IMR-90 (cell line): Measurements from ENCODE around the gene GDNF. TPM values are rescaled to one million over a fixed set of nuclear protein-coding genes. Genes with fewer than 3 reads are reported as not detected.

Source experiments
- ATAC-seq: fragments of 200-7000 bp; cut with Tn5 transposase; 2 replicates; pipeline ENCODE4 v1.9.1; 2020; ENCODE audit warnings: low read depth, mild to moderate bottlenecking, moderate library complexity
- BruUV-seq: library from RNA; stranded (reverse); fragments of 400-500 nt; replicated peaks from 2 replicates; lab custom pipeline; 2021; lab: Mats Ljungman, UMichigan
- CTCF ChIA-PET: fragments of 300-600 bp; formaldehyde crosslinking; extraction: SDS; loops from one replicate; lab custom pipeline; 2021; ENCODE audit warnings: antibody characterized with exemption; lab: Yijun Ruan, JAX
- POLR2A ChIA-PET: fragments of 300-600 bp; sonication (Branson Sonifier 250); formaldehyde crosslinking; loops from one replicate; lab custom pipeline; 2022; ENCODE audit warnings: antibody characterized with exemption; ENCODE audit not compliant: unreplicated experiment; lab: Charles Lee
- DNase-seq: peaks from one replicate; pipeline ENCODE4 v3.0.0; 2013
- H2AFZ ChIP-seq: replicated peaks from 2 replicates; pipeline ENCODE3; 2013; ENCODE audit warnings: low read length, mild to moderate bottlenecking; ENCODE audit not compliant: poor library complexity
- H2AK5ac ChIP-seq: 2 replicates; pipeline ENCODE4 v1.6.1; 2013; ENCODE audit warnings: low read depth, low read length, inconsistent platforms
- H2AK9ac ChIP-seq: replicated peaks from 2 replicates; pipeline ENCODE3; 2013; ENCODE audit warnings: mild to moderate bottlenecking, low read depth, low read length, moderate library complexity; ENCODE audit not compliant: poor library complexity
- H2BK120ac ChIP-seq: 2 replicates; pipeline ENCODE4 v1.6.1; 2013; ENCODE audit warnings: low read depth, low read length, inconsistent platforms
- H2BK15ac ChIP-seq: 3 replicates; pipeline ENCODE4 v1.6.1; 2013; ENCODE audit warnings: low read depth, low read length, inconsistent platforms
- H2BK20ac ChIP-seq: 2 replicates; pipeline ENCODE4 v1.6.1; 2013; ENCODE audit warnings: low read depth, mild to moderate bottlenecking, inconsistent platforms, low read length, moderate library complexity
- H2BK5ac ChIP-seq: 2 replicates; pipeline ENCODE4 v1.6.1; 2013; ENCODE audit warnings: mild to moderate bottlenecking, low read depth, low read length, inconsistent platforms; ENCODE audit not compliant: poor library complexity, severe bottlenecking
- H3K14ac ChIP-seq: replicated peaks from 2 replicates; pipeline ENCODE4 v1.6.1; 2013; ENCODE audit warnings: low read depth, low read length, inconsistent platforms
- H3K18ac ChIP-seq: 2 replicates; pipeline ENCODE4 v1.6.1; 2013; ENCODE audit warnings: low read depth, low read length, control low read depth
- H3K23ac ChIP-seq: 2 replicates; pipeline ENCODE4 v1.6.1; 2013; ENCODE audit warnings: low read depth, low read length, inconsistent platforms
- H3K27ac ChIP-seq: 2 replicates; pipeline ENCODE4 v1.5.1; 2013; ENCODE audit warnings: mild to moderate bottlenecking, control low read depth, low read length; ENCODE audit not compliant: insufficient read depth
- H3K27me3 ChIP-seq: 2 replicates; pipeline ENCODE4 v1.6.1; 2013; ENCODE audit warnings: low read length; ENCODE audit not compliant: control insufficient read depth, insufficient read depth
- H3K36me3 ChIP-seq: 2 replicates; pipeline ENCODE4 v1.6.1; 2013; ENCODE audit warnings: low read length, mixed read lengths; ENCODE audit not compliant: control insufficient read depth, insufficient read depth
- H3K4ac ChIP-seq: 2 replicates; pipeline ENCODE4 v1.6.1; 2013; ENCODE audit warnings: low read depth, low read length, inconsistent platforms
- H3K4me1 ChIP-seq: 2 replicates; pipeline ENCODE4 v1.6.1; 2013; ENCODE audit warnings: low read length, mixed read lengths; ENCODE audit not compliant: control insufficient read depth, insufficient read depth
- H3K4me2 ChIP-seq: 2 replicates; pipeline ENCODE4 v1.6.1; 2013; ENCODE audit warnings: low read depth, mild to moderate bottlenecking, control low read depth, low read length, moderate library complexity
- H3K4me3 ChIP-seq: 2 replicates; pipeline ENCODE4 v1.5.1; 2013; ENCODE audit warnings: low read depth, mild to moderate bottlenecking, control low read depth, low read length, moderate library complexity; ENCODE audit not compliant: insufficient read depth
- H3K56ac ChIP-seq: 2 replicates; pipeline ENCODE4 v1.6.1; 2013; ENCODE audit warnings: low read length, inconsistent platforms; ENCODE audit not compliant: insufficient read depth; ENCODE audit errors: extremely low read depth
- H3K79me1 ChIP-seq, 2 experiments: 2 replicates each; pipeline ENCODE4 v1.6.1; 2013; ENCODE audit warnings: low read length in 2 of 2, inconsistent platforms in 1 of 2, low read depth in 1 of 2
- H3K9ac ChIP-seq: 2 replicates; pipeline ENCODE4 v1.6.1; 2013; ENCODE audit warnings: low read depth, low read length, control low read depth
- H3K9me1 ChIP-seq: 2 replicates; pipeline ENCODE4 v1.6.1; 2013; ENCODE audit warnings: low read length, inconsistent platforms; ENCODE audit not compliant: insufficient read depth
- H3K9me3 ChIP-seq: 2 replicates; pipeline ENCODE4 v1.6.1; 2013; ENCODE audit warnings: low read length; ENCODE audit not compliant: control insufficient read depth, insufficient read depth
- H4K20me1 ChIP-seq: 2 replicates; pipeline ENCODE4 v1.6.1; 2013; ENCODE audit warnings: low read length, inconsistent platforms; ENCODE audit not compliant: insufficient read depth
- H4K5ac ChIP-seq: 2 replicates; pipeline ENCODE4 v1.6.1; 2013; ENCODE audit warnings: mild to moderate bottlenecking, low read depth, low read length, control low read depth
- H4K8ac ChIP-seq, 2 experiments: 2 replicates each; pipeline ENCODE4 v1.6.1; 2013; ENCODE audit warnings: low read depth in 2 of 2, low read length in 2 of 2, control low read depth in 1 of 2, inconsistent platforms in 1 of 2
- H4K91ac ChIP-seq: 2 replicates; pipeline ENCODE4 v1.6.1; 2013; ENCODE audit warnings: low read depth, low read length, inconsistent platforms; ENCODE audit not compliant: insufficient read depth
- BHLHE40 ChIP-seq: fragments of 150-350 bp; IDR thresholded peaks from 2 replicates; pipeline ENCODE4 v1.6.1; 2016; ENCODE audit warnings: mild to moderate bottlenecking, low read depth, low read length
- CEBPB ChIP-seq: IDR thresholded peaks from 2 replicates; pipeline ENCODE4 v1.6.1; 2012; ENCODE audit warnings: low read depth, low read length, improper control_type of control experiment
- ELK1 ChIP-seq: fragments of 150-350 bp; IDR thresholded peaks from 2 replicates; pipeline ENCODE4 v1.6.1; 2016; ENCODE audit warnings: low read depth, mild to moderate bottlenecking, low read length, moderate library complexity, borderline replicate concordance
- MAFK ChIP-seq: IDR thresholded peaks from 2 replicates; pipeline ENCODE4 v1.6.1; 2012; ENCODE audit warnings: low read depth, low read length, improper control_type of control experiment
- NFE2L2 ChIP-seq: fragments of 150-350 bp; IDR thresholded peaks from 2 replicates; pipeline ENCODE4 v1.6.1; 2016; ENCODE audit warnings: low read depth, mild to moderate bottlenecking, low read length
- POLR2A ChIP-seq: IDR thresholded peaks from 2 replicates; pipeline ENCODE4 v1.6.1; 2012; ENCODE audit warnings: mild to moderate bottlenecking, low read depth, low read length
- RAD21 ChIP-seq: IDR thresholded peaks from 2 replicates; pipeline ENCODE4 v1.6.1; 2012; ENCODE audit warnings: low read length, improper control_type of control experiment
- RCOR1 ChIP-seq: IDR thresholded peaks from 2 replicates; pipeline ENCODE4 v1.6.1; 2012; ENCODE audit warnings: mild to moderate bottlenecking, low read length, improper control_type of control experiment; ENCODE audit not compliant: insufficient replicate concordance
- SMC3 ChIP-seq: fragments of 150-350 bp; IDR thresholded peaks from 2 replicates; pipeline ENCODE4 v1.6.1; 2016; ENCODE audit warnings: low read depth, mild to moderate bottlenecking, antibody characterized with exemption, low read length, moderate library complexity
- WGBS, 2 experiments: methylation state at CpG; one replicate each; pipeline versions ENCODE4 v1.1.5 to v1.1.7; 2013; ENCODE audit warnings: missing lambda C conversion rate in 2 of 2; ENCODE audit not compliant: insufficient read length in 1 of 2; ENCODE audit errors: extremely low coverage in 2 of 2; 5-methylcytosine and 5-hydroxymethylcytosine counted together
- dilution Hi-C: fragments of 300-500 bp; cut with HindIII; formaldehyde crosslinking; loops from one replicate; pipeline ENCODE4 v1.14.3; 2018; ENCODE audit warnings: low sequenced_read_pairs; ENCODE audit not compliant: unreplicated experiment
- in situ Hi-C: fragments of 300-500 bp; cut with MboI; formaldehyde crosslinking; loops from 3 replicates; pipeline ENCODE4 v1.14.3; 2019; ENCODE audit warnings: low sequenced_read_pairs, inconsistent platforms, mixed read lengths
- intact Hi-C: fragments of 100-400 bp; cut with micrococcal nuclease; formaldehyde crosslinking; loops from 2 replicates; pipeline ENCODE4 v1.10.0; 2022
- polyA plus RNA-seq, 3 experiments: library from polyadenylated mRNA; depleted of rRNA; stranded (reverse); fragments of >200 nt; gene quantifications; 2 replicates each; pipeline ENCODE4 v1.2.3, GENCODE V29; 2012; ENCODE audit warnings: low replicate concordance in 1 of 3
- total RNA-seq: library from RNA; depleted of rRNA; stranded (reverse); fragments of >200 nt; gene quantifications from 2 replicates; pipeline ENCODE4 v1.2.3, GENCODE V29; 2012

The GDNF gene
- total and polyA plus RNA-seq, 2 of the 4 experiments (the other 2 are of a cell fraction): 0.18 to 0.82 TPM

- CTCF ChIA-PET: no interaction called here
Observed at GRCh38 chr5:37787742-37788141, 52.1 kb downstream of the GDNF start.

More at GRCh38 chr5:37787742-37788141, 52.1 kb downstream of the GDNF start:
- Histone ChIP-seq H2BK15ac (no peak overlapping the region), H3K4me2 (no peak overlapping the region), H3K27ac (no peak overlapping the region), H3K36me3 (no peaks in the 10 kb centered on the region), H2BK120ac (no peak overlapping the region), H3K18ac (no peak overlapping the region), H3K9ac (no peak overlapping the region), H3K4me1 (peaks cover 4% of the 10 kb centered on the region; the same call in 1 of the 2 replicates), H4K8ac (no peak overlapping the region), H3K79me1 (no peaks in the 10 kb centered on the region), H3K9me1 (peaks cover 5% of the 10 kb centered on the region; the same call in 1 of the 2 replicates), H4K91ac (no peak overlapping the region), H3K23ac (no peak overlapping the region), H2AK9ac (no peak overlapping the region), H2BK20ac (no peak overlapping the region), H2BK5ac (no peak overlapping the region), H3K4me3 (no peak overlapping the region), H3K56ac (no peak overlapping the region), H3K4ac (no peak overlapping the region), H3K9me3 (no peaks in the 10 kb centered on the region), H2AK5ac (no peak overlapping the region), H4K20me1 (no peaks in the 10 kb centered on the region), H2AFZ (no peak overlapping the region), H3K27me3 (no peaks in the 10 kb centered on the region), H3K14ac (no peak overlapping the region), H4K5ac (no peak overlapping the region)
- no TSS peak for BruUV-seq
- dilution Hi-C loops (no loop called here), in situ Hi-C loops (no loop called here), intact Hi-C loops (no loop called here)
- no peak for DNase-seq
- ATAC-seq: no peak
- TF ChIP-seq BHLHE40 (no peak), POLR2A (no peak), MAFK (no peak), RAD21 (no peak), SMC3 (no peak), ELK1 (no peak), CEBPB (no peak), NFE2L2 (no peak), RCOR1 (no peak)
- no CpG with 5 or more reads among the region's 6 CpGs for WGBS, 2 experiments
- POLR2A ChIA-PET: no interaction called here
